GM19328 (cell line): ENCODE results near the gene EFHB.
A peak's percentile ranks its signal among the peaks of the same experiment; 100 is the strongest.
"Not testable (repeated sequence)": the region's sequence is repeated elsewhere in the genome, so short reads cannot be mapped to it uniquely, and the experiment has no call there.

Experiments
- ATAC-seq: cut with Tn5 transposase; IDR thresholded peaks from one replicate; pipeline ENCODE4 v1.9.1; 2021; ENCODE audit warnings: mild to moderate bottlenecking, moderate library complexity; ENCODE audit not compliant: unreplicated experiment

Gene EFHB

GRCh38 chr3:19934098-19934566, at the start of gene EFHB:
Gene EFHB (minus strand): TSS chr3:19934217. CDS start chr3:19934018, 199 bp downstream.
- ATAC-seq: no peak

- ATAC-seq: no peak
Measured at GRCh38 chr3:19972054-19972453, 38.0 kb upstream of the EFHB start.

GRCh38 chr3:19970327-19970726, 36.3 kb upstream of the EFHB start:
- ATAC-seq: no peak

- ATAC-seq: no peak
Measured at GRCh38 chr3:19967812-19968211, 33.8 kb upstream of the EFHB start.

DNA sequence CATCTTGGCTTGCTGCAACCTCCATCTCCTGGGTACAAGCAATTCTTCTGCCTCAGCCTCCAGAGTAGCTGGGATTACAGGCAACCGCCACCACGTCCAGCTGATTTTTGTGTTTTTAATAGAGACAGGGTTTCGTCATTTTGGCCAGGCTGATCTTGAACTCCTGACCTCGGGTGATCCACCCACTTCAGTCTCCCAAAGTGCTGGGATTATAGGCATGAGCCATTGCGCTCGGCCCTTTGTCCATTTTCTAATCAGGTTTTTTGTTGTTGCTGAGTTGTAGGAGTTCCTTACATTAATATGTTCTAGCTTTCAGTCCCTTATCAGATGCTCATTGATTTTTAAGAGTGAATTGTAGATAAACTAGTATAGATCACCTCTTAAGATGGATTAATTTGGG, 33.2 kb upstream of the EFHB start:
- no peak for ATAC-seq

DNA sequence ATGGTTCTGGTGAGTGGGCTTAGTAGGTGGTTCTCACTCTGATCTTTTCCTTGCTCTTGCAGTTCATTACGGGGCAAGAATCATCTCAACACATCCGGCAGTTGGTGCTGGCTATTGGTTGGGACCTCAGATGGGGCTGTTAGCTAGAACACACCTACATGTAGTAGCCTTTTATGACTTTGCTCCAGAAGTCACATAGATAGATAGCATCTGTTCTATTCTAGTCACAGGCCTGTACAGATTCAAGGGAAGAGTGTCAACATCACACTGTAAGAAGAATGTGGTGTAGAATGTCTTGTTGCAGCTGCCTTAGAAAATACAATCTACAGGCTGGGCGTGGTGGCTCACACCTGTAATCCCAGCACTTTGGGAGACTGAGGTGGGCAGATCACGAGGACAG, 27.9 kb upstream of the EFHB start:
- no peak for ATAC-seq

GRCh38 chr3:19960696-19961095, 26.7 kb upstream of the EFHB start:
- ATAC-seq: no peak

DNA sequence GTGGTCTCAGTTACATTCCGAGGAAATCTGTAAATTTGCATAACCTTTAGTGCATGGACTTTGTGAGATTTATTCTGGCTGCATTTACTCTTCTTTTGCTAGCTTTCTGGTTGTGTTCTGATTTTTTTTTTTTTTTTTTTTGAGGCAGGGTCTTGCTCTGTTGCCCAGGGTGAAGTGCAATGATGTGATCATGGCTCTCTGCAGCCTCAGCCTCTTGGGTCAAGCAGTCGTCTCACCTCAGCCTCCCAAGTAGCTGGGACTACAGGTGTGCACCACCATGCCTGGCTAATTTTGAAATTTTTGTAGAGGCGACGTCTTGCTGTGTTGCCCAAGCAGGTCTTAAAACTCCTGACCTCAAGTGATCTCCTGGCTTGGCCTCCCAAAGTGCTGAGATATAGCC, 25.5 kb upstream of the EFHB start:
- no peak for ATAC-seq

- ATAC-seq: not testable (repeated sequence)
Measured at GRCh38 chr3:19957354-19957753, 23.3 kb upstream of the EFHB start.

- no peak for ATAC-seq
Measured at GRCh38 chr3:19954676-19955075, 20.7 kb upstream of the EFHB start.

DNA sequence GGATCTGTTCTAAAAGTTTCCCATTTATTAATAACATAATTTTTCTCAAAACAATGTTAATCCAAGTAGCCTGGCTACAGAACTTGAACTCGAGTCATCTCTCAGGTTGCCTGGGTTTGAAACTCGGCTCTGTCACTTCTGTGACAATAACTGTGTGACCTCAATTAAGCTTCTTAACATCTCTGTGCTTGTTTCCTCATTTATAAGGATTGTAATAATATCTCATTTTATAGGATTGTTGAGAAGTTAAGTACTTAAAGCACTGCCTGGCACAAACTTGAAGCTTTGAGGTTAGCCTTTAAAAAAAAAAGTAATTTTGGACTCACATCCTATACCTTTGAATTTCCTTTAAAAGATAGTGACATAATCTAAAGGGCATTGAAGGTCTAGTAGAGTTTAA, 16.3 kb upstream of the EFHB start:
- ATAC-seq: no peak

DNA sequence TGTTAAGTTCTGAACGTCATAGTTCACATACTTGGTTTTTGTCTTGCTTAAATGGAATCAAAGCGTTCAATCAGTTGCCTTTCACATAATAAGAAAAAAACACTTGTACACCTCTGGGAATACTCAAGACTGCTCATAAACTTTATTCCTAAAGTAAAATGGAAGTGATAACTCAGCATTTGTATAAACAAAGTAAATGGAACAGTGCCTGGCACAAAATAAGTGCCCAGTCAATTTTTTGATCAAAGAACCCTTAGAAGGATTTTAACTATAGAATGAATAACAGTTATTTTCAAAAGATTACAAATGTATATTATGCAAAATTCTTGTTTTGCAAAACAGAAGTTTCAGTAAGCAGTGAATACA, 14.2 kb upstream of the EFHB start:
- no peak for ATAC-seq

- peak; percentile 5 for ATAC-seq
Measured at GRCh38 chr3:19947549-19948225, 13.7 kb upstream of the EFHB start.

DNA sequence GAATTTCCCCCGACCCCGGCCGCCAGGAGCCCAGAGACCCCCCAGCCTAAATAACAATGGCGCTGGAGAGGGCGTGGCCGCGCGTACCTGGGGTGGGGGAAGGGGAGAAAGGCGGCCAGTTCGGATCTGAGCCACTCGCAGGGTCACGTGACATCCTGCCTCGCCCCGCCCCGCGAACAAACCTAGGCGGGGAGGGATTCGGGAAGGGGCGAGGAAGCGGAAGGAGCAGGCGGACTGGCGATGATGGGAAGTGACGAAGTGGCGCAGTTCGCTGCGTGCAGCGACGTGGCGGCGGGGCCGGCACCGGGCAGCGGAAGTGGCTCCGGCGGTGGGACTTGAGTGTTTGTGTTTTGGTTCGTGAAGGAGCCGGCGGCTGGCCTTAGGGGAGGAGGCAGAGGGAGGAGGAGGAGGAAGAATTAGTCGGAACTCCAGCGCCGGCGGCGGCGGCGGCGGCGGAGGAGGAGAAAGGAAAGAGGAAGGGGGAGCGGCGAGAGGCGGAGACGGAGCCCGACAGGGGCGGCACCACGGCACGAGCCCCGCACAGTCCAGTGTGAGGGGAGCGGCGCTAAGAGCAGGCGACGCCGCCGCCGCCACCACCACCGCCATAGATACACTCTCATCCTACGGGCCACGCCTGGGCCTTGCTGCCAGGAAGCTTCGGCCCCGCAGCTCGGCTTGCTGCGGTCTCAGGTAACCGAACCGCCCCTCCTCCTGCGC, 13.0 kb upstream of the EFHB start, which contains the start of gene RAB5A:
TSS of gene RAB5A (plus strand) at position 266 of the 717 bp plus-strand sequence. CDS start 3,802 bp downstream, outside the sequence.
- peak; percentile 97 for ATAC-seq

DNA sequence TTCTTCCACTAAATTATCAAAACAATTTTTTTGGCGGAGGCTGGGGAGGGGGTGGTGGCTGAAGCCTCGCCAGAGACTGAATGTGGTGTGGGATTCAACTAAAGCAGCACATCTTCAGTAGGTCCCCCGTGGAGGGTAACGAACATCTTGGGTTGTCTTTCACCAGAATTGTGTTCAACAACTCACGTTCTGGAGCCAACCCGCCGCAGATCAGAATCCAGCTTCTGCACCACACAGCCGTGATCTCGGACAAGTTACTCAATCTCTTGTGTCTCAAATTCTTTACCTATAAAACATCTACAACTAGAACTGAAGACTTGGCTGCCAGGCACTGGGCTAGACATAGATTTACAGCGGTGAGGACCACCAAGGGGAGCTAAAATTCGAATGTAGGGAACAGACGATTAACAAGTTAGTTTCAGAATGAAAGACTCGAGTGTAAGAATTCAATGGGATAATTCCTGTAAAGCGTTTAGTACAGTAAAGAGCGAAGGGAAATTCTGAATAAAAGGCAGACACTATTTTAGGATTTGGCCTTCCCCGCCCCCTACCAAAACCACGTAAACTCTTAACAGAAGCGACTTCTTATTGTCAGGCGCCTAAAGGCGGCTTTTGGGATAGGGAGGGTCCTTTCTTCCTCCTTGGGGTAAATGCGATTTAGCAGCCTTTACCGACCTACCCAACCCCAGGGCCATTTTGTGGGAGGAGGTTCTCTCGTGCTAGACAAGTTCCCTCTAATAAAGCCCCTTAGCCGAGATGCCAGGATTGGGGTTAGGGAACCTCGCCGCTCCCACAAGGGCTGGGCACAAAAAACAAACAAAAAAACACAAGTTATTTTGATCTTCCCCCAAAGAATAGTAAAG, 12.2 kb upstream of the EFHB start:
- ATAC-seq: no peak

DNA sequence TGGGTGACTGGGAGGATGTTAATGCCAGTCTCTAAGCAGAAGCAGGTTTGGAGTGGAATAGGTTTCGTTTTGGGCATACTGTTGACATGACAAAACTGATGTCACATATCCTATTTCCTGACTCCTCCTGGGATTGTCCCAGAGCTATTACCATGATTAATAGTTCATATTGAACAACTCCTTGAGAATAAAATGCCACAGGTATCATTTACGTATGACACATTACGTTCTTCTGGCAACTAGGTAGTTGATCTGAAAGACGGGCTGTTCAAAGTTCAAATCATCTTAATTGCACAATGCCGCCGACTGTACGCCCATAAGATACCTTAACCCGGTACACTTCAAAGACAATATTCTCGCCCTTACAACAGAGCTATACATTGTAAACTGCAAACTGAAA, 11.5 kb upstream of the EFHB start:
- ATAC-seq: no peak

DNA sequence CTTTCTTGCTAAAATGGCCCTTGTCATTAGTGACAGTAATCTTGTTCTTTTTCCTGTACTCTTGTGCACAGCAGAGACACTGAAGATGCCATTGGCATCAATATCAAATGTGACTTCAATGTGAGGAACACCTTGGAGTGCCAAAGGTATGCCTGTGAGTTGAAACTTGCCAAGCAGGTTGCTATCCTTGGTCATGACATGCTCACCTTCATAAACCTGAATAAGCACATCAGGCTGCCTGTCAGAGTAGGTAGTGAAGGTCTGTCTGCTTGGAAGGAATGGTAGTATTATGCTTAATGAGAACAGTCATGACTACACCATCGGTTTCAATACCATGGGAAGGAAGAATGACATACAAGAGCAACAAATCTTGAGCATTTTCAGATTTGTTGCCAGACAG, 6.6 kb upstream of the EFHB start:
- no peak for ATAC-seq

DNA sequence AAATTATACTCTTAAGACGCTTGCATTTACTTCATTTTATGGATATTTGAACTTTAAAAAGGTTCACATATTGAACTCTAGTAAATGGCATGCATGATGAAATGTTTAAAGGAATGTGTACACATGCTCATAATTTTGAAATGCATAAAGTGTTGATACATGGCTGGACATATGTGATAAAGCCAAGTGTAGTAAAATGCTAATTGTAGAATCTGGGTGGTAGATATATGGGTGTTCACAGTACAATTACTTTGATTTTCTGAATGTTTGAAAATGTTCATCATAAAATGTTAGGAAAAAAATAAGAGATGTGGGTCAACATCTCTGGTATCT, 4.2 kb upstream of the EFHB start:
- no peak for ATAC-seq

- no peak for ATAC-seq
Measured at GRCh38 chr3:19937459-19938294, 3.7 kb upstream of the EFHB start.

DNA sequence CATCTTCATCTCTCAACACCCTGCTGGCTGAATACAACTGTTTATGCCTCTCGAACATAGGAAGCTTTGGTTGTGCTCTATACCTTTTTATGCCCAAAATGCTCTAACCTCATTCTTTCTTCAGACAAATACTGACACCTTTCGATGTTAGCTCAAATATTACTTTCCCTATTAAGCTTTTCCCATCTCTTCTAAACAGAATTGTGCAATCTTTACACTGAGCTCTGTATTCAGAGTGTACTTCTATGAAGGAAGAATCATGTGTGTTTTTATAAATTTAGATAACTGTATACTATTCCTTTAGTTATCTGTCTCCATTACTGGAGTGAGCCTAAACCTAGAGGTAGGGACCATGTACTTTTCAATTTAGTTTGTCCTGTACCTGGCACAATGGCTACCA, 1.6 kb downstream of the EFHB start:
- ATAC-seq: no peak

- no peak for ATAC-seq
Measured at GRCh38 chr3:19931767-19932188, 2.2 kb downstream of the EFHB start.
